ENCODE data around the gene OGFR. TPM values are rescaled to one million over a fixed set of nuclear protein-coding genes. Genes with fewer than 3 reads are reported as not detected.

OGFR gene
- total RNA-seq, 1 experiment from 2014 or later: 84.7 TPM

DNA sequence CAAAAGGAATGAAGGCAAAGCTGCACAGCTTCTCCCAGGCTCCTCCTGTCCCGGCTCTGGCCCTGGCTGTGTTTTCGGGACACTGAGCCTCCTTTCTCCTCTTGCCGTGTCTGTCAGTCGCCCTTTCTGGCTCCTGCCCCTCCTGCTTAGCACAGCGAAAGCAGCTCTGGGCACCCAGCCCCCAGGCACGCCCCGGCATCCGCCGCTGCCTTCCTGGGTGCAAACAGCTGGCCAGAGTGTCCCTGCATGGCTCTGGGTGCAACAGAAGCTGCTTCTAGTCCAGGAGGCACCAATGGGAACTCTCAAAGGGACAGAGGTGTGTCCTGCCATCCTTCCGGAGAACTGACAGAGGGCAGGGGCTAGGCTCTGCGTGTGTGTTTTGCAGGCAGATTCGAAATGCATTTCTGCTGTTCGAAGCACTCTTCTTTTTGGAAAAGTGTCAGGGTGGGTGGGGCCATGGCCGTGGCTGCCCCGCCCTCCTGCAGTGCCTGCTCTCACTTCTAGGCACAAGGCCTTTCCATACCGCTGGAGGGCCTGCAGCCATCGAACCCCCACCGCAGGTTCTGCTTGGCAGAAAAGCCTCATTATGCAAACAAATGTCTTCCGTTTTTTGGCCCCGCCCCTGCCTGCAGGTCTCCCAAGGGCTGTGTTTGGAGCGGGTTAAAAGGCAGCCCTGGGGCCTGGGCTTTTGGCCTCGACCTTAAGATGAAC is 27.7 kb downstream of the OGFR start:
- Mint-ChIP-seq H3K4me1 (ENCODE audit: low read depth, unreplicated experiment) (peaks cover 11% of the 10 kb centered on the region), H3K9me3 (ENCODE audit: unreplicated experiment) (no peaks in the 10 kb centered on the region), H3K27me3 (ENCODE audit: insufficient read depth, unreplicated experiment) (no peaks in the 10 kb centered on the region), H3K36me3 (ENCODE audit: insufficient read depth, unreplicated experiment) (no peaks in the 10 kb centered on the region), H3K4me3 (ENCODE audit: unreplicated experiment) (no peak overlapping the region), H3K27ac (ENCODE audit: unreplicated experiment) (no peak overlapping the region)
- POLR2A ChIA-PET: no interaction called here
- no peak overlapping the region for H3K4me3 ChIP-seq (ENCODE audit: low read depth, low read length)
- no peaks in the 10 kb centered on the region for H3K36me3 ChIP-seq (ENCODE audit: control insufficient read depth, insufficient read depth, low read length)
- no peak for TF ChIP-seq CTCF (IDR thresholded peaks at IDR 0.05; ENCODE audit: insufficient read depth in 1 of 2, low read depth in 1 of 2, low read length in 1 of 2, severe bottlenecking in 1 of 2, unreplicated experiment in 1 of 2)
- intact Hi-C loops (cut with micrococcal nuclease; ENCODE audit: unreplicated experiment): no loop called here
- DNase-seq: no peak
- CTCF ChIA-PET: interaction anchor here (1.0 to 1.5 kb wide), 3 partner anchors 9 to 24 kb away, joined by 3 to 5 read pairs (median 3); no protein-coding TSS in a partner anchor
- BruUV-seq (replicated peaks): no TSS peak
- H3K4me1 ChIP-seq: peaks cover 4% of the 10 kb centered on the region; the same call in 1 of the 2 replicates
- no peaks in the 10 kb centered on the region for H3K27me3 ChIP-seq (replicated peaks; ENCODE audit: control insufficient read depth, insufficient read depth, low read length)
- H3K9me3 ChIP-seq: no peaks in the 10 kb centered on the region

DNA sequence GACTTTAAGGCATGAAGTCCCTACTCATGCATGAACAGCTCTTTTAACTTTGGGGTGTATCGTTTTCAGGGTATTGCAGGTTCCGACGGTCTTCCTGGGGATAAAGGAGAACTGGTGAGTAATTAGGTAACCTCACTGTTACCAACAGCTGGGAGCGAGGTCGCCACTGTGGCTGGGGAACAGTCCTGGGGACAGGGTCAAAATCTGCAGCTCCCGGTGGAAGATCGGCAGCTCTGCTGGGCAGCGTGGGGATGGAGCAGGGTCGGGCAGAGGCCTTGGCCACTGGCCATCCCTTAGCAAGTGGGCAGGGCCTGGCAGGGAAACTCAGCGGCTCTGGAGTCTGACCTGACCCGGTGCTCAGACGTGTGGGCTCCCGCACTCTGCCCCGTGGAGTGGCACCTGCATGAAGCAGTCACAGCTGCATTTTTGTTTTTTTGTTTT is 28.3 kb downstream of the OGFR start:
- Mint-ChIP-seq H3K27me3 (ENCODE audit: insufficient read depth, unreplicated experiment) (no peaks in the 10 kb centered on the region), H3K27ac (ENCODE audit: unreplicated experiment) (no peak overlapping the region), H3K4me1 (ENCODE audit: low read depth, unreplicated experiment) (peaks cover 11% of the 10 kb centered on the region), H3K9me3 (ENCODE audit: unreplicated experiment) (no peaks in the 10 kb centered on the region), H3K4me3 (ENCODE audit: unreplicated experiment) (no peak overlapping the region), H3K36me3 (ENCODE audit: insufficient read depth, unreplicated experiment) (no peaks in the 10 kb centered on the region)
- Histone ChIP-seq H3K36me3 (ENCODE audit: control insufficient read depth, insufficient read depth, low read length) (no peaks in the 10 kb centered on the region), H3K4me3 (ENCODE audit: low read depth, low read length) (no peak overlapping the region), H3K27me3 (replicated peaks; ENCODE audit: control insufficient read depth, insufficient read depth, low read length) (no peaks in the 10 kb centered on the region), H3K9me3 (no peaks in the 10 kb centered on the region), H3K4me1 (peaks cover 4% of the 10 kb centered on the region; the same call in 1 of the 2 replicates)
- CTCF ChIA-PET: interaction anchor here (1.0 to 1.5 kb wide), 2 partner anchors 10 to 14 kb away, joined by 3 to 5 read pairs; no protein-coding TSS in a partner anchor
- POLR2A ChIA-PET: no interaction called here
- no TSS peak for BruUV-seq (replicated peaks)
- no peak for DNase-seq
- intact Hi-C loops (cut with micrococcal nuclease; ENCODE audit: unreplicated experiment): no loop called here
- TF ChIP-seq CTCF (IDR thresholded peaks at IDR 0.05; ENCODE audit: insufficient read depth in 1 of 2, low read depth in 1 of 2, low read length in 1 of 2, severe bottlenecking in 1 of 2, unreplicated experiment in 1 of 2): no peak

- Histone ChIP-seq H3K4me1 (peaks cover 4% of the 10 kb centered on the region; the same call in 1 of the 2 replicates), H3K27me3 (replicated peaks; ENCODE audit: control insufficient read depth, insufficient read depth, low read length) (no peaks in the 10 kb centered on the region), H3K9me3 (no peaks in the 10 kb centered on the region), H3K4me3 (ENCODE audit: low read depth, low read length) (no peak overlapping the region), H3K36me3 (ENCODE audit: control insufficient read depth, insufficient read depth, low read length) (no peaks in the 10 kb centered on the region)
- peak in 1 of 2 experiments; percentile 40 for DNase-seq
- Mint-ChIP-seq H3K9me3 (ENCODE audit: unreplicated experiment) (no peaks in the 10 kb centered on the region), H3K27me3 (ENCODE audit: insufficient read depth, unreplicated experiment) (no peaks in the 10 kb centered on the region), H3K4me3 (ENCODE audit: unreplicated experiment) (no peak overlapping the region), H3K4me1 (ENCODE audit: low read depth, unreplicated experiment) (peaks cover 11% of the 10 kb centered on the region), H3K36me3 (ENCODE audit: insufficient read depth, unreplicated experiment) (no peaks in the 10 kb centered on the region), H3K27ac (ENCODE audit: unreplicated experiment) (no peak overlapping the region)
- no TSS peak for BruUV-seq (replicated peaks)
- CTCF ChIA-PET: no interaction called here
- no peak for TF ChIP-seq CTCF (IDR thresholded peaks at IDR 0.05; ENCODE audit: insufficient read depth in 1 of 2, low read depth in 1 of 2, low read length in 1 of 2, severe bottlenecking in 1 of 2, unreplicated experiment in 1 of 2)
- intact Hi-C loops (cut with micrococcal nuclease; ENCODE audit: unreplicated experiment): no loop called here
- POLR2A ChIA-PET: no interaction called here
These were observed 30.5 kb downstream of the OGFR start for GRCh38 chr20:62834967-62835730.

Measured in Caco-2 (cell line).